GM19099 (cell line): ENCODE data around the gene DEFB123.

Experiments used
- POLR2A ChIP-seq: IDR thresholded peaks from 3 replicates; pipeline ENCODE4 v1.6.1; 2011; ENCODE audit warnings: low read depth; ENCODE audit not compliant: insufficient read length; ENCODE audit errors: extremely low read depth

Gene DEFB123

DNA sequence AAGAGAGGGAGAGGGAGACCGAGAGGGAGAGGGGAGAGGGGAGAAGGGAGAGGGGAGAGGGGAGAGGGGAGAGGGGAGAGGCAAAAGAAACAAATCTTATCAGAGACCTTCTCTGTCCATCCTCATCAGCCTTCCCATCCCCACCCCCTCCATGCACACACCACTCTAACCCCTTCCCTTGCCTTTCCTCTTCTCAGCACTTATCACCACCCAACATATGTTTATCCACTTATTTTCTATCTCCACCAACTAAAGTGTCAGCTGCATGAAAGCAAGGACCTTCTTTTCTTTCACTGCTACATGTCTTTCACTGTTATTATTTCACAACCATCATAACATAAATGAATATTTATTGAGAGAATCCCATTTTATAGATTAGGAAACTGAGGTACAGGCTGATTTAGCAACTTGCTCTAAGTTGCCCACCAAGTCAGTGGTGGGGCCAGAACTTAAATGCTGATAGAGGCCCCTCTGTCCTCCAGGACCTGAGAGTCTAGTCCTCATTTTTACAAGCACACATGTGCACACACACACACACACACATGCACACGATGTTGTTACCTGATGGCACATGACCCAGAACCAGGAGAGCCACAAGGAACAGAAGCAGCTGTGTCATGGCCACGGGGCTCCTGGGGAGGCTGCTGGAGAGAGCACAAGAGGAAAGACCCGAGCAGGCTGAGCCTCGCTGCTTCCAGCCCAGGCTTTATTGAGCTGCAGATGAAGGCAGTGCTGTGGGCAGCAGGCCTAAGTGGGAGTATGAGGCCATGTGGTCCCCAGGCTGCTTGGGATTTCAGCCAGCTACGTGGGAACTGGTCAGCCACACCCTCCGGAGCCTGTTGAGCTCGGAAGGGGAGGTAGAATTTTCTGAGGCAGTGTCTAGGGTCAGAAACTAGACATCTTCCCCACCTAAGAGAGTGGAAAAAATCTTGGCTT is 32.2 kb downstream of the DEFB123 start:
- TF ChIP-seq POLR2A = no peak

DNA sequence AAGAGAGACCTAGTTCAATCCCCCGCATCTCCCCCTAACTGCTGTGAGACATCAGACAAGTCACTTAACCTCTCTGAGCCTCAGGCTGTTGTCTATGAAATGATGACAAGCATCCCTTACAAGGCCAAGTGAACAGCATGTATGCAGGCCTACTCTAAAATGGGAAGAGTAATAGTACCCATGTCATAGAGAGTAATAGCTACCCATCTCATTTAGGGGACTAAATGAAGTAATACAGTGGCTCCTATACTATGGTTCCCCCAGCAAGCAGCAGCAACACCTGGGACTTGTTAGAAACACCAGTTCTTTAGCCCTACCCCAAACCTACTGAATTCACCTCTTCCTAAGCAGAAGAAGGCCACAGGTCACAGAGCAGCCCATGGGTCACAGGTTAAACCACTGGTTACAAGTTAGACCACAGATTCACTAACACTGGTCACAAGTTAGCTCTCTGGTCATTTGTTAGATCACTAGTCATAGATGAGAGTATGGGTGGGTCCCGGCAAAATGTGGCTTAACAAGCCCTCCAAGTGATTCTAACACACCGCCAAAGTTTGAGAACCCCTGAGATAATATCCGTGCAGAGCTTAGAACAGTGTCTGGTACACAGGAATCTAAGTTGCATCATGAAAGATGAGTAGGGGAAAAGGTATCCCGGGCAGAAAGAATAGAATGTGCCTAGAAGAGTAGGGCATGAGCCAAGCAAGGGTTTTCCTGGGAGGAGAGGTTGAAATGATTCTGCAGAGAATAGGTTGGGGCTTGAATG is 33.1 kb downstream of the DEFB123 start:
- no peak for TF ChIP-seq POLR2A

DNA sequence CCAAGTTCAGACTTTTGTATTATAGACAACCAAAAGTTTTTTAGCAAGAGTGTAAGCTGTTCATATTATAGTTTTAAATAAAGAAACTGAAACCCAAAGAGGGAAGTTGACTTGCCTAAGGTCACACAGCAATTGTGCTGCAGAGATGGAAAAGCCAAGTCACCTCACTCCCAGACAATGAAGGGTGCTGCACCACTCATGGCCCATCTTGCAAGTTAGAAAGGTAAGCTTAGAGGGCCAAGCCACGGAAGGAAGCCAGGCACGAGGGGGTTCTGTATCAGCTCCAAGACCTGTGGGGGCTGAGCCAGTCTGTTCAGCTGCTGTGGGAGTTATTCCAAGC is 33.6 kb downstream of the DEFB123 start:
- TF ChIP-seq POLR2A = no peak

DNA sequence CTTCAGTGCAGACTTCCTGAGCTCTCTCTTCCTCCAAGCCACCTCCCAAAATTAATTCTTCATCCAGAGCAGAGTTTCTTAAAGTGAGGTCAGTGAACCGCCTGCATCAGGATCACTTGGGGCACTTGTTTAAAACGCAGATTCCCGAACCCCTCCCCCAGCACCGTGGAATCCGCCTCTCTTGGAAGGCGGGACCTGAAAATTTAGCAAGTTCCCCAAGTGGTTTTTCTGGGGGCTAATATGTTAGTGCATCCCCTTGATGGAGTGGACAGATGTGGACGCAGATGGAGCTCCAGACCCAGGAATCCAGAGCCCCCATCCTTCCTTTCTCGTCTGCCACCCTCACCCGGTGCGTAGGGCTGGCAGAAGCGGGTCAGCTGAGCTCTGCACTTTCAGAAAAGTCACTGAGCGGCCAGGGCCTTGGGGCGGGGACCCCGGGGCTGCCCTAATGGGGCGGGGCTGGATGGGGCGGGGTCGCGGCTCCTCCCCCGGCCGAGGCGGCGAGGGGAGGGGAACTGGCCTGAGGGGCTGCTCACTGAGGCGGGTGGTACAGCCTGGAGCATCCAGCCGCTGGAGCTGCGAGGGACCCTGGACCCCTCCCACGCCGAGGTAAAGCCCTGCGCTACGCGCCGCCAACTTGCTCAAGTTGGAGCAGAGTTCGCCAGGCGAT is 34.5 kb downstream of the DEFB123 start, which contains the start of the genes DEFB124 and REM1:
DEFB124 (minus strand) TSS at position 370 of the 670 bp plus-strand sequence. CDS start 2,114 bp downstream, outside the sequence.
REM1 (plus strand) TSS at position 531 of the 670 bp plus-strand sequence. CDS start 1,158 bp downstream, outside the sequence.
- TF ChIP-seq POLR2A = no peak

DNA sequence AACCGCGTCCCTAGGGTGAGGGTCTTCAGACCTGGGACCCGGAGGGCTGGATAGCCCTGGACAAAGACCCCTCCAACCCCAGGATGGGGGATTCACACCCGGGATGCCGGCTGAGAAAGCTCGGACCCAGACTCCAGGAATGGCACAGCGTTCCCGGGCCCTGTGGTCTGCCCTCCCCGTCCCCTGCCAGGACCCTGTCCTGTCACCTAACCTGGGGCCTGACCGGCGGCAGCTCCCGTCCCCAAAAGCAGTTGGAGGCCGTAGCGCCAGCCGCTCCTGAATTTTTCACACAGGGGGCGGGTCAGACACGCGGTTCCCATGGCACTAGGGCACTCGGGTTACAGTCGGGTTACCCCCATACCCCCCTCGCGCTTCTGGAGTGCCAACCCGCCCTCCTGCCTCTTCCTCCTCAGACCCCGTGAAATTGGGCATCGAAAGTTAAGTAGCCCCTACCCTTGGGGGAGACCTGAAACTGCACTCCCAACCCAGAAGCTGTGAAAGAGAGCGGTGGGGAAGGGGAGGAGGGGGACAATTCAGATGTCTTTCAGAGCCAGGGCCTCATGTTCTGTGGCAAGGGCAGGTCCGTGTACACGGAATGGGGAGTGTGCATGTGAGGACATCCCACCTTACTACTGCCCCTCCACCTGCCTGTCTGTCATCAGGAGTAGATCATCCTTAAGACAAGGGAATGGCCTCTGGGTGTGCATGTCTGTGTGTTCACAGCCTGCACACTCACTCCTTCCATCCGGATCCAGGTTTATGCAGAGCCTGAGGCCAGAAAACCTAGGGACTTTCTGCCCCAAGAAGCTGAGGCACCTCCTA is 35.3 kb downstream of the DEFB123 start:
- no peak for TF ChIP-seq POLR2A

DNA sequence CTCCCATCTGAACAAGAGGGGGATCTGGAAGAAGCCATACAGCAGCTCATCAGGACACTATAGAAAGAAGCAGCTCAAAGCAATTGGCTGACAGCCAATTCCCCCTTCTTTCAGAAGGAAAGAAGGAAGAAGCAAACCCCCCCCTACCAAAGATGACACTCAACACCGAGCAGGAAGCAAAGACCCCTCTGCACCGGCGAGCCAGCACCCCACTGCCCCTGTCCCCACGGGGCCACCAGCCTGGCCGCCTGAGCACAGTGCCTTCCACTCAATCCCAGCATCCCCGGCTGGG is 35.8 kb downstream of the DEFB123 start:
- no peak for TF ChIP-seq POLR2A

DNA sequence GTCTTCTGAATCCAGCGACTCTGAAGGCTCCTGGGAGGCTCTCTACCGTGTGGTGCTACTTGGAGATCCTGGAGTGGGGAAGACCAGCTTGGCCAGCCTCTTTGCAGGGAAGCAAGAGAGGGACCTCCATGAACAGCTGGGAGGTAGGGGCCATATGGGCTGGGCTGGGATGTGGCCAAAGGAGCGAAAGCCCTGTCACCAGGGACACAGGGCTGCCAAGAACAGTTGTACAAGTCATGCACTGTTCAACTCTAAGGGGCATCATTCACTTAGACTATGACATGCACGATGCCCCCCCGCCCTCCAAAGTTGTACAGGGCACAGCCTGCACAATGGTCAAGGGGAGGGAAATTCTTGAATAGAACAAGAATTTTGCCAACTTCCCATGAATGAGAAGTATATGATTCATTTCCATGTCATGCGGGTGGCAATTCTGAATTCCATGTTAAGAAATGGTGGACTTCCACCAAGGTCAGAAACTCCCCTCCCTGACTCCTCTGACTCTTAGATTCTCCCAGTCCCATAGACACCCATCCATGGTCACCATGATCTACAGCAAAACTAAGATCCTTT is 36.3 kb downstream of the DEFB123 start:
- TF ChIP-seq POLR2A = no peak

DNA sequence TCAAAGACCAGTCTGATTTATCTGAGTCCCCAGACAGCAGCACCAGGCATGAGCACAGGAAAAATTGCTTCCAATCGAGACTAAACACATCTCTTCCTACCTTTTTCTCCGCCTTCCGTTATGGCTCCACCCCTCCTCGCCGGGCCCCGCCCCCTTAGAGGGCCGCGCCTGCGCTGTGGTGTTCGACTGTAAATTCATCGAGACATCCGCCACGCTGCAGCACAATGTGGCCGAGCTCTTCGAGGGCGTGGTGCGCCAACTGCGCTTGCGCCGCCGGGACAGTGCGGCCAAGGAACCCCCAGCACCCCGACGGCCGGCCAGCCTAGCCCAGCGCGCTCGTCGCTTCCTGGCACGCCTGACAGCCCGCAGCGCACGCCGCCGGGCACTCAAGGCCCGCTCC is 43.6 kb downstream of the DEFB123 start:
- no peak for TF ChIP-seq POLR2A

DNA sequence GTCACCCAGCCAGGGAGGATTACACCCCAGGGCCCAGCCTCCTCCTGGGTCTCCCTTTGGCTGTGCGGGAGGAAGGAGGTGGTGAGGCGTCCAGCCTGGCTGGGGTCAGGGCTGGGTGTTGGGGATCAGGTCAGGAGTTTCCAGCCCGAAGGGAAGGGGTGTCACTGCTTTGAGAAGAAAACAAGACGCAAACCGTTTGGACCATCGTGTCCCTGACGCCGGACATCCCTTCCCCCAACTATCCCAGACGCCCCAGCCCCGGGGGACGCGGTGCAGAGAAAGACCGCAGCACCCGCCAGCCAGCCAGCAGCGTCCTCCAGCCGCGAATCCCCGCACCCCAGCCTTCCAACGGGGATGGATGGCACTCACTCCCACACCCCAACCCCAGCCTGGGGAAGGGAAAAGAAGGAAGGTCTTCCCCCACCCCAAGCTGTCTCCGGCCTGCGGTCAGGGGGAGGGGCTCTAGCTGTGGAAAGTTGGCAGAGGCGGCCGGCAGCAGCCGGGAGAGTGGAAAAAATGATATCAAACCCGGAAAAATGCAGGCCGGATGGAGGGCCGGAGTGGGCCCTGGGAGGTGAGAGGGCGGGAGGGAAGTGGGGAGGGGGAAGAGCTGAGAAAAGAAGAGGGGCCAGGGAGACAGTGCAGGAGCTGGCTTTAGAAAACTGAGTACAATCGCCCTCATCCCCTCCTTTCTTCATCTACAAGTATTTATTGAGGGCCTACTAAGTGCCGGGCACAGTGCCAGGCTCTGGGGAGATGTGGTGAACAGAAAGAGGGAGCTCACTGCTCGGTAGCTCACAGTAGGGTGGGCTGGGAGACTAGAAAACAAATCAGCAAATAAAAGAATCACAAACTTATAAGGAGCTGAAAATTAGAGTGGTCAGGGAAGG is 45.3 kb downstream of the DEFB123 start:
- no peak for TF ChIP-seq POLR2A

DNA sequence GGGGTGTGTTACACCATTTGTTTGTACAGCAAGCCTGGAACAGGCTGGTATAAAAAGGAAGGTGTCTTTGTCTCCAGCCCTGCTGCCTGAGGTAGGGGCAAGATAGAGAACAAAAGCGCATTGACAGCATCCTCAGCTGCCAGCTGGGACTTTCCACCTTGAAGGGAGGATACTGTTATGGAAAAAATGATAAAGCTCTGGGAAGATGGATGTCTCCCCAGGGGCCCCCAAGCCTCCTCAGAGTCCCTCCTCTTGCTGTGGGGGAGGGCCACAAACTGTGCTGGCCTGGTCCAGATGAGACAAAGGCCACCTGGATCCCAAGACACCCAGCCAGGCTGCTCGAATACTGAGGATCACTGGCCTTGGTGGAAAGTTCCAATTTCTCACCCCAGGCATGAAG is 47.7 kb downstream of the DEFB123 start:
- no peak for TF ChIP-seq POLR2A

DNA sequence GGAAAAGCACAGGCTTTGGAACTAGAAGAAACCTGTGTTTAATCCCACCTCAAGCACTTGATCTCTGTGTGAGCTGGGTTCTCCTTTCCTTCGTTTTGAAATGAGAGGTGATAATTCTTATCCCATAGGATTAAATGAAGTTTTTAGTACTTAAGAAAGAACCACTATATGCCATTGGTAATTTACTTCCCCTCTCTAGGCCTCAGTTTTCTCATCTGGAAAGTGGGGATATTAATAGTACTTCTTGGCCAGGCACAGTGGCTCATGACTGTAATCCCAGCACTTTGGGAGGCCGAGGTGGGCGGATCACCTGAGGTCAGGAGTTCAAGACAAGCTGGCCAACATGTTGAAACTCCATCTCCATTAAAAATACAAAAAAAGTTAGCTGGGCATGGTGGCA is 48.7 kb downstream of the DEFB123 start:
- TF ChIP-seq POLR2A = no peak

DNA sequence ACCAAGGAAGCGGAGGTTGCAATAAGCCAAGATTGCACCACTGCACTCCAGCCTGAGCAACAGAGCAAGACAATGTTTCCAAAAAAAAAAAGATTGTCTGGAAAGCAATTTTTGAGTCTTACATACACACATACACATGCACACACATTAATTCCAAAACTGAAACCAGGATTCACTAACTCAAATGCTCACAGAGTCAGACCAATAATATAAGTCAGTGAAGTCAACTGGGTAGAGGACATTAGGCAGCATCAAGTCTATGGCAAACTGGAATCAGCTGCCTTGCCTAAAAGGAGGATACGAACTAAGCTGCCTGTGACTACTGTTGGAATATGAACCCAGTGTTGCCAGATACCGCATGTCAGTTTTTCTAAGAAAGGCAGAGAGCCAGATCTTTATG is 50.3 kb downstream of the DEFB123 start:
- TF ChIP-seq POLR2A = no peak

DNA sequence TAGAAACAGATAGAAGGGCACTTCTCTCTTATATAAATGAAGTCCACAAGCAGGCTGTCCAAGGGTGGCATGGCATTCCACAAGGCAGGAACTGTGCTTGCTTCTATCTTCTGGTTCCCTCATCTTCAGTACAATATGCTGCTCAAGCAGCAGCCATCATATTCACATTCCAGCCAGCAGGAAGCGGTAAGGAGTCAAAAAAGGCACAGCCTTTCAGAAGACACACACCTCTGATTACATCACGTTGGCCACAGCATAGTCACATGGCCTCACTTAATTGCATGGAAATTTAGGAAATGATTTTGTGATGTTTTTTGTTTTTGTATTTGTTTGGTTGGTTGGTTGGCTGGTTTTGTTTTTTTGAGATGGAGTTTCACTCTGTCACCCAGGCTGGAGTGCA is 53.7 kb downstream of the DEFB123 start:
- TF ChIP-seq POLR2A = no peak
